RPMI7951 (cell line): ENCODE data around the gene PARN. TPM values are rescaled to one million over a fixed set of nuclear protein-coding genes. Genes with fewer than 3 reads are reported as not detected.
"Not testable (repeated sequence)": the region's sequence is repeated elsewhere in the genome, so short reads cannot be mapped to it uniquely, and the experiment has no call there.

ENCODE experiments used
- DNase-seq: peaks from one replicate; pipeline ENCODE4 v3.0.0-alpha.2; 2012; ENCODE audit warnings: low read depth
- total RNA-seq: library from RNA; depleted of rRNA; stranded (reverse); fragments of >200 nt; shearing (Covaris generic); gene quantifications from 2 replicates; pipeline ENCODE4 v1.2.3, GENCODE V29; 2014

The PARN gene
- total RNA-seq, 1 experiment from 2014 or later: 25.4 TPM

GRCh38 chr16:14574698-14575415 is 55.2 kb downstream of the PARN start:
- DNase-seq: not testable (repeated sequence)

GRCh38 chr16:14572535-14572934 is 57.5 kb downstream of the PARN start:
- no peak for DNase-seq

- DNase-seq: no peak
Observed at GRCh38 chr16:14569213-14569612, 60.8 kb downstream of the PARN start.

- DNase-seq: no peak
Observed at GRCh38 chr16:14566599-14566998, 63.5 kb downstream of the PARN start.

DNA sequence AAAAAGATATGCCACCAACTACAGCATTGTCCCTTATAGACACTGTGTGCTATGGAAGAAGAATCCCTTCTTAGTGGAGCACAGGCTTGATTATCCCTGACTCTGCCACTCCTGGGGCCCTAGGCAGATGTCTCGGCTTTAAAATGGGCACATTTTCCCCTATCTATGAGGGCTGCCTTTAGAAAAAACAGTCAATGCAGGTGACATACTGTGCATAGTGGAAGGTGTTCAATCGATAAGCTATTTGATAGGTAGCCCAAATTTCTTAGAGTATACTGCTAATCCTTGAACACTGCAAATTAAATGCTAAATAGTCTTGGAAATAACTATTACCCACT is 64.4 kb downstream of the PARN start:
- DNase-seq: no peak

GRCh38 chr16:14564861-14565687 is 65.0 kb downstream of the PARN start:
- peak; percentile 6 for DNase-seq

DNA sequence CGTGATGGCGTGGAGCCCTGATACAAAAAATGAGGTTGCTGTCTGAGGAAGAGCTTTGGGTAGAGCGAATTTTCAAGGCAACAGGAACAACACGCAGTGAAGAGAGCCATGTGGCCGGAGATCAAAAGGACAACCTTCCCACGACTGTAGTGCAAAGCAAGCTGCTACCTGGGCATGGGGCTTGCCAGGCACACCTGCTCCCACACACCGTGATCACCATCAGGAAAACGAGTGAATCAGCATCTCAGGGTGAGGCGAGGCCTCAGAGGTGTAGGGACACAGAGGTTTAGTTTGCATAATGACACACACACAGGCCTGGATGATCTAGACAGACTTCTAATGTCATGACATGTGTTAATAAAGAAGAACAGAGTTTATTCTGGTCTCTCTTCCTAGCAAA is 65.7 kb downstream of the PARN start:
- no peak for DNase-seq

GRCh38 chr16:14562691-14563491 is 67.2 kb downstream of the PARN start:
- peak; percentile 4 for DNase-seq

- DNase-seq: no peak
Observed at GRCh38 chr16:14560523-14560922, 69.5 kb downstream of the PARN start.

DNA sequence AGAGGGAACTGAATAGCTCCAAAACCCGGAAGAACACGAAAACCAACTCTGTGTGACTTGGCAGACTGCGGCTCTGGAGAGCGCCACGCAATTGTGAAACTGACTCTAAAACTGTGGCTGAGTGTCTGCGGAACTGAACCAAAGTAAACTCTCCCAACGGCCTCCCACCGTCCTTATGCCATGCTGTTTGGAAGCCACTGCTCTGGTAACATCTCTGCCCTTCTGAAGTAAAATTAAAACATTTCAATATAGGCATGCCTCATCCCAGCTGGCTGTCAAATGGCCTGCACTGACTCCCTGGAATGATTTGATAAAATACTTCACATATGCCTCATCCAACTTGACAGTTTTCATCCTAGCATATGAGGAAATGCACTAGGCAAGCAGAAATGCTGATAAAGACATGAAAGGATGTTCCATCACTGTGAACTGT is 70.2 kb downstream of the PARN start:
- DNase-seq: no peak

DNA sequence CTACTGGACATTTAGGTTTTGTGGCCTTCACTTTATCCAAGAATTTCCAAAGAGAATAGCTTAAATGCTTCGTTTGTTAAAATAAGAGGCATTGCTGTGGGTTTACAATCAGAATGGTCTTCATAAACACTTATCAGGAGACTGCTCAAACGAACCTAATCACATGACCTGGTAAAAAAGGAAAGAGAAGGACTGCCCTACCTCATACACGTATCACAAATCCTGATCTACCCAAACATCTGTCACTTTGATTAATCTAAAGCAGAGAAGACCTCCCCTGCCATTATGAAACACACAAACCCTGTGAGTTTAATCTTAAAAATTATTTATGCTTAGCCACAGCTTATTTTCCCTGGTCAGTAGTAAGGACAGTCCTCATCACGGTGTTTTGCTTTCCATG is 76.6 kb downstream of the PARN start:
- no peak for DNase-seq

DNA sequence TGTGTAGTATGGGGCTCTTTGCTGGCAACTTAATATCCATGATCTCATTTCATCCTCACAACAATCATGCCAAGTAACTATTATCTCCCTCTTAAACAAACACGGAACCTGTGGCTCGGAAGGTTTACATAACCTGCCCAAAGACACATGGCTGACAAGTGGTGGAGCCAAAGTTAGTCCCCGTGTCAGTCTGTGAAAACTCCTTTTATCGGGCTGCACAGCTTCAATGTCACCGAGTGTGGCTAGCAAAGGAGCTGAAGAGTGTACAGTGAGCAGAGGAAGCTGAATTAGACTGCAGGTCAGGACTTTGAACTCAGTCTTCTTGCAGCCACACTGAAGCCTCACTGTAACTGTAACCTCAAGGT is 80.3 kb downstream of the PARN start:
- DNase-seq: no peak

- no peak for DNase-seq
Observed at GRCh38 chr16:14548933-14549788, 80.9 kb downstream of the PARN start.

DNA sequence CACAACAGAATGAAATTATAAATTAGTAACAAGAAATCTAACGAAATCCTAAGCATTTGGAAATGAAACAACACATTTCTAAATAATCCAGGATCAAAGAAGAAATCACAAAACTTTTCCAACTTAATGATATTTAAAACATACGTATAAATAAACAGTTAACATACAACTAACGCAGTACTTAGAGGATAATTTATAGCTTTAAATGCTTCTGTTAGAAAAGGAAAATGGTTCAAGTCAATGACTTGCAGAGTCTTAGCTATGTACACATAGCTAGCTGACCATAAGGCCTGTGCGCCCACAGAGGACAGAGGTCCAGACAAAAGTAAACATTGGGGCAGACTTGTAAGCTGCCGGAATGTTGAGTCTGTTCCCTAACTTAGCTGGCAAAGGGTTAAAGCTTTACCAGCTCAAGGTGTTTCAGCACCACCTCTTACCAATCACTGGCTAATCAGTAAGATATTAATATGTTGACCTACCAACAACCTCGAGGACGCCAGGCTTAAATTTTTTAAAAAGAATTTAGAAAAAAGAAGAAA is 84.6 kb downstream of the PARN start:
- DNase-seq: no peak

GRCh38 chr16:14544846-14545245 is 85.2 kb downstream of the PARN start:
- not testable (repeated sequence) for DNase-seq

DNA sequence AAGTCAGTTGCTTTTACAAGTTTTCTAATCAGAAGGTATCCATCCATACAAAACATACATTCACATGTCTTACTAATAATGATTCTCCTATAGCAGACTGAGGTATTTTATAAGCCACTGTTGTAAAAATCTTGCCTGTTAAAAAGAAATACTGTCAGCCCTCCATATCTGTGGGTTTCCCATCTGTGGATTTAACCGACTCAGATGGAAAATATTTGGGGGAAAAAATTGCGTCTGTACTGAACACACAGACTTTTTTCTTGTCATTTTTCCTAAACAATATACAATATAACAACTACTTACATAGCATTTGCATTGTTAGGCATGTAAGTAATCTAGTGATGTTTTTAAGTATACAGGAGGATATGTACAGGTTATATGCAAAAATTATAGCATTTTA is 90.4 kb downstream of the PARN start:
- DNase-seq: no peak

- no peak for DNase-seq
Observed at GRCh38 chr16:14539156-14539555, 90.9 kb downstream of the PARN start.

- DNase-seq: no peak
Observed at GRCh38 chr16:14538604-14539003, 91.5 kb downstream of the PARN start.

DNA sequence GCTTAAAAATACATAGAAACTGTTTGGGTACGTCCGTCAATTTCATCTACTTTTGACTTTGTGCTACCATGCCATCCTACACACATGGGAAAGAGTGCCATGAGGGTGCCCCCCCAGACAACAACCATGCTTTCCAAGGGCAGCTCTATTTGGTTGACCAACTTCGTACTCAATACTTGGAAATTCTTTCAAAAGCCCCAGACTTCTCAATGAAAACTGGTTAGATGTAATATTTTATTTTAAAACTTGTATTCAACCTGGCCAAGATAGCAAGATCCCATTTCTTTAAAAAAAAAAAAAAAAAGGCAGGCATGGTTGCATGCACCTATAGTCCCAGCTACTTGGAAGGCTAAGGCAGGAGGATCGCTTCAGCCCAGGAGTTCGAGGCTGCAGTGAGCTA is 98.4 kb downstream of the PARN start:
- DNase-seq: no peak

GRCh38 chr16:14531101-14531500 is 99.0 kb downstream of the PARN start:
- DNase-seq: no peak

GRCh38 chr16:14530046-14530445 is 100.0 kb downstream of the PARN start:
- DNase-seq: no peak
